Vagina (tissue), 2 donors: ENCODE results near the gene AVPR2. TPM values are rescaled to one million over a fixed set of nuclear protein-coding genes. Genes with fewer than 3 reads are reported as not detected.

Source experiments
- DNase-seq, 2 donors: peaks; one replicate each; pipeline ENCODE4 v3.0.0-alpha.2; 2017; ENCODE audit errors: extremely low spot score in 2 of 2
- H3K27ac ChIP-seq: fragments of 200-600 bp; sonication (generic); one replicate; pipeline ENCODE4 v1.5.1; 2019
- H3K27me3 ChIP-seq: fragments of 200-600 bp; sonication (generic); one replicate; pipeline ENCODE4 v1.5.1; 2019
- H3K36me3 ChIP-seq, 2 donors: fragments of 200-600 bp; sonication (generic); one replicate each; pipeline ENCODE4 v1.5.1; 2017 to 2019
- H3K4me1 ChIP-seq: fragments of 200-600 bp; sonication (generic); one replicate; pipeline ENCODE4 v1.5.1; 2019
- H3K4me3 ChIP-seq, 2 donors: fragments of 200-600 bp; sonication (generic); 1 replicate in 1 of 2; 2 replicates in 1 of 2; pipeline ENCODE4 v1.5.1; 2016 to 2019
- H3K9me3 ChIP-seq: fragments of 200-600 bp; sonication (generic); one replicate; pipeline ENCODE4 v1.5.1; 2019
- POLR2A ChIP-seq, 2 donors: fragments of 450-650 bp; IDR thresholded peaks; one replicate each; pipeline ENCODE4 v1.6.1; 2017; ENCODE audit warnings: antibody characterized with exemption in 2 of 2, mild to moderate bottlenecking in 2 of 2, moderate library complexity in 2 of 2
- POLR2AphosphoS5 ChIP-seq, 2 donors: sonication (generic); formaldehyde crosslinking; IDR thresholded peaks; one replicate each; pipeline ENCODE4 v1.9.0; 2017; ENCODE audit warnings: antibody characterized with exemption in 2 of 2, mild to moderate bottlenecking in 2 of 2, low read depth in 1 of 2; ENCODE audit not compliant: insufficient read depth in 1 of 2
- intact Hi-C: fragments of 100-400 bp; cut with DNase I; formaldehyde crosslinking; loops from one replicate; pipeline ENCODE4 v1.15.1; 2023
- total RNA-seq: library from RNA; depleted of rRNA; stranded (reverse); fragments of >200 nt; gene quantifications from one replicate; pipeline ENCODE4 v1.2.3, GENCODE V29; 2016
- TF ChIP-seq, protein P1 (sequence below), 3 experiments: fragments of 450-650 bp in 2 of 3; fragments of 200-600 bp in 1 of 3; sonication (generic) in 1 of 3; IDR thresholded peaks; one replicate each; pipeline ENCODE4 v1.5.1; 2017 to 2019; ENCODE audit warnings: antibody characterized with exemption in 3 of 3, mild to moderate bottlenecking in 2 of 3, moderate library complexity in 2 of 3

The AVPR2 gene
- total RNA-seq, 1 donor from 2014 or later: 4.9 TPM

DNA sequence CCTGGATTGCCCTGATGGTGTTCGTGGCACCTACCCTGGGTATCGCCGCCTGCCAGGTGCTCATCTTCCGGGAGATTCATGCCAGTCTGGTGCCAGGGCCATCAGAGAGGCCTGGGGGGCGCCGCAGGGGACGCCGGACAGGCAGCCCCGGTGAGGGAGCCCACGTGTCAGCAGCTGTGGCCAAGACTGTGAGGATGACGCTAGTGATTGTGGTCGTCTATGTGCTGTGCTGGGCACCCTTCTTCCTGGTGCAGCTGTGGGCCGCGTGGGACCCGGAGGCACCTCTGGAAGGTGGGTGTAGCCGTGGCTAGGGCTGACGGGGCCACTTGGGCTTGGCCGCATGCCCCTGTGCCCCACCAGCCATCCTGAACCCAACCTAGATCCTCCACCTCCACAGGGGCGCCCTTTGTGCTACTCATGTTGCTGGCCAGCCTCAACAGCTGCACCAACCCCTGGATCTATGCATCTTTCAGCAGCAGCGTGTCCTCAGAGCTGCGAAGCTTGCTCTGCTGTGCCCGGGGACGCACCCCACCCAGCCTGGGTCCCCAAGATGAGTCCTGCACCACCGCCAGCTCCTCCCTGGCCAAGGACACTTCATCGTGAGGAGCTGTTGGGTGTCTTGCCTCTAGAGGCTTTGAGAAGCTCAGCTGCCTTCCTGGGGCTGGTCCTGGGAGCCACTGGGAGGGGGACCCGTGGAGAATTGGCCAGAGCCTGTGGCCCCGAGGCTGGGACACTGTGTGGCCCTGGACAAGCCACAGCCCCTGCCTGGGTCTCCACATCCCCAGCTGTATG lies 1.8 kb downstream of the AVPR2 start:
- intact Hi-C loops: no loop called here
- Histone ChIP-seq H3K4me3 (no peak overlapping the region), H3K4me1 (peaks cover 18% of the 10 kb centered on the region), H3K27ac (no peak overlapping the region), H3K36me3 (no peaks in the 10 kb centered on the region), H3K9me3 (no peaks in the 10 kb centered on the region), H3K27me3 (no peaks in the 10 kb centered on the region)
- no peak for DNase-seq
- TF ChIP-seq, protein P1, sequence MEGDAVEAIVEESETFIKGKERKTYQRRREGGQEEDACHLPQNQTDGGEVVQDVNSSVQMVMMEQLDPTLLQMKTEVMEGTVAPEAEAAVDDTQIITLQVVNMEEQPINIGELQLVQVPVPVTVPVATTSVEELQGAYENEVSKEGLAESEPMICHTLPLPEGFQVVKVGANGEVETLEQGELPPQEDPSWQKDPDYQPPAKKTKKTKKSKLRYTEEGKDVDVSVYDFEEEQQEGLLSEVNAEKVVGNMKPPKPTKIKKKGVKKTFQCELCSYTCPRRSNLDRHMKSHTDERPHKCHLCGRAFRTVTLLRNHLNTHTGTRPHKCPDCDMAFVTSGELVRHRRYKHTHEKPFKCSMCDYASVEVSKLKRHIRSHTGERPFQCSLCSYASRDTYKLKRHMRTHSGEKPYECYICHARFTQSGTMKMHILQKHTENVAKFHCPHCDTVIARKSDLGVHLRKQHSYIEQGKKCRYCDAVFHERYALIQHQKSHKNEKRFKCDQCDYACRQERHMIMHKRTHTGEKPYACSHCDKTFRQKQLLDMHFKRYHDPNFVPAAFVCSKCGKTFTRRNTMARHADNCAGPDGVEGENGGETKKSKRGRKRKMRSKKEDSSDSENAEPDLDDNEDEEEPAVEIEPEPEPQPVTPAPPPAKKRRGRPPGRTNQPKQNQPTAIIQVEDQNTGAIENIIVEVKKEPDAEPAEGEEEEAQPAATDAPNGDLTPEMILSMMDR (IDR thresholded peaks at IDR 0.05): no peak
- TF ChIP-seq POLR2AphosphoS5 (IDR thresholded peaks at IDR 0.05; ENCODE audit: insufficient read depth in 1 of 2, low read depth in 1 of 2) (no peak), POLR2A (IDR thresholded peaks at IDR 0.05) (no peak)

DNA sequence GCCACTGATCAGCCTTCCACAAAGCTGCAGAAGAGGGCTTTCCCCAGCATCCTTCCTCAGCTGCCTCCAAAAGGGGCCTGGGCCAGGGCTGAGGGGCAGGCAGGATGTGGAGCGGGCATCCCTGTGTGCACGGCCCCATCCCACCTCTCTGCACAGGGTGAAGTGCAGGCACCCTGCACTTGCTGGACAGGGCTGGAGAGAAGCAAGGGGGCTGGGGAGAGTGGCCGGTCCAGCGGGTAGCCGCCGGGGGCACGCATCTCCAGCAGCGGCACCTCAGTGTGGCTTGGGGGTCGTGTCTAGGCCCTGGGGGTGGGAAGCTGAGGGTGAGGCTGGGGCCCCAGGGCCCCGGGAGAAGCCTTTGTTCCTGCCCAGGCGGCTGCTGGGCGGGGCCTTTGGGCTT lies 3.0 kb downstream of the AVPR2 start:
- Histone ChIP-seq H3K4me1 (peaks cover 14% of the 10 kb centered on the region), H3K9me3 (no peaks in the 10 kb centered on the region), H3K4me3 (no peak overlapping the region), H3K27me3 (no peaks in the 10 kb centered on the region), H3K36me3 (no peaks in the 10 kb centered on the region), H3K27ac (no peak overlapping the region)
- DNase-seq: no peak
- no peak for TF ChIP-seq POLR2A (IDR thresholded peaks at IDR 0.05)
- TF ChIP-seq POLR2AphosphoS5 (IDR thresholded peaks at IDR 0.05; ENCODE audit: insufficient read depth in 1 of 2, low read depth in 1 of 2): no peak
- TF ChIP-seq, protein P1 (IDR thresholded peaks at IDR 0.05): no peak
- intact Hi-C loops: no loop called here

GRCh38 chrX:153908219-153908860 lies 3.9 kb downstream of the AVPR2 start:
- TF ChIP-seq, protein P1 (IDR thresholded peaks at IDR 0.05): no peak
- TF ChIP-seq POLR2AphosphoS5 (IDR thresholded peaks at IDR 0.05; ENCODE audit: insufficient read depth in 1 of 2, low read depth in 1 of 2): no peak
- no peak for TF ChIP-seq POLR2A (IDR thresholded peaks at IDR 0.05)
- Histone ChIP-seq H3K4me3 (no peak overlapping the region), H3K4me1 (peaks cover 12% of the 10 kb centered on the region), H3K27me3 (no peaks in the 10 kb centered on the region), H3K36me3 (no peaks in the 10 kb centered on the region), H3K9me3 (no peaks in the 10 kb centered on the region), H3K27ac (no peak overlapping the region)
- no peak for DNase-seq
- intact Hi-C loops: no loop called here

- H3K9me3 ChIP-seq: no peaks in the 10 kb centered on the region
- H3K36me3 ChIP-seq: no peaks in the 10 kb centered on the region
- intact Hi-C loops: no loop called here
- DNase-seq: no peak
- no peaks in the 10 kb centered on the region for H3K27me3 ChIP-seq
- TF ChIP-seq POLR2A (IDR thresholded peaks at IDR 0.05): no peak
- TF ChIP-seq POLR2AphosphoS5 (IDR thresholded peaks at IDR 0.05; ENCODE audit: insufficient read depth in 1 of 2, low read depth in 1 of 2): no peak
- TF ChIP-seq, protein P1 (IDR thresholded peaks at IDR 0.05): no peak
- H3K27ac ChIP-seq: no peak overlapping the region
- peaks cover 4% of the 10 kb centered on the region for H3K4me1 ChIP-seq
- no peak overlapping the region for H3K4me3 ChIP-seq
Measured at GRCh38 chrX:153909024-153909979, 4.8 kb downstream of the AVPR2 start.
